ENCODE results near the gene METTL16. TPM values are rescaled to one million over a fixed set of nuclear protein-coding genes. Genes with fewer than 3 reads are reported as not detected.

Gene METTL16
- total and polyA plus RNA-seq, 2 experiments from 2014 or later = 40.1 to 80.8 TPM

- TF ChIP-seq REST (IDR thresholded peaks at IDR 0.05; ENCODE audit: unreplicated experiment) (no peak), ZNF114 (CRISPR knock-in tag; IDR thresholded peaks at IDR 0.05) (no peak), ETS1 (IDR thresholded peaks at IDR 0.05) (no peak)
These were observed 117.5 kb downstream of the METTL16 start (continued) for GRCh38 chr17:2393954-2394749.

- Mint-ChIP-seq H3K27ac (peak overlapping the region; percentile 87), H3K36me3 (ENCODE audit: low read depth) (peaks cover 11% of the 10 kb centered on the region; the same call in 1 of the 3 replicates), H3K27me3 (ENCODE audit: insufficient read depth, low read depth, poor library complexity) (peaks cover 37% of the 10 kb centered on the region), H3K4me1 (peaks cover 61% of the 10 kb centered on the region), H3K4me3 (peak overlapping the region; percentile 72), H3K9me3 (peaks cover 3% of the 10 kb centered on the region; the same call in 1 of the 3 replicates)
- peak overlapping the region; percentile 85 for H3K4me3 ChIP-seq
- no peaks in the 10 kb centered on the region for H3K27me3 ChIP-seq (ENCODE audit: insufficient read depth)
- no peaks in the 10 kb centered on the region for H3K36me3 ChIP-seq (ENCODE audit: insufficient read depth)
- H2AFZ ChIP-seq = peak overlapping the region; percentile 56; the same call in 1 of the 2 replicates
- ATAC-seq (peak; percentile 27), DNase-seq (ENCODE audit: low spot score) (peak; percentile 84)
- peaks cover 13% of the 10 kb centered on the region for H3F3A ChIP-seq (replicated peaks; ENCODE audit: low read depth)
- H3K9me2 ChIP-seq (ENCODE audit: insufficient read depth) = no peaks in the 10 kb centered on the region
- peak overlapping the region; percentile 96 for H3K4me2 ChIP-seq
- H4K20me1 ChIP-seq (replicated peaks; ENCODE audit: insufficient read depth) = no peaks in the 10 kb centered on the region; the same call in 1 of the 2 replicates
- H3K4me1 ChIP-seq (ENCODE audit: insufficient read depth) = peaks cover 29% of the 10 kb centered on the region
- peak overlapping the region; percentile 86 for H3K27ac ChIP-seq (ENCODE audit: low read depth)
- 0 out of 2 replicates have a peak, but pooled peaks have one; percentile 4 for TF ChIP-seq POLR2AphosphoS5 (IDR thresholded peaks at IDR 0.05; ENCODE audit: low read depth)
- TF ChIP-seq ZNF114 (CRISPR knock-in tag; IDR thresholded peaks at IDR 0.05) = no peak
- peak; percentile 79 for TF ChIP-seq CREB1 (CRISPR knock-in tag; IDR thresholded peaks at IDR 0.05; ENCODE audit: low read depth)
- no peak for TF ChIP-seq EZH2phosphoT487 (IDR thresholded peaks at IDR 0.05; ENCODE audit: unreplicated experiment)
- no peak for TF ChIP-seq NANOG (IDR thresholded peaks at IDR 0.05; ENCODE audit: borderline replicate concordance)
- peaks cover 50% of the 10 kb centered on the region for H3K79me2 ChIP-seq (replicated peaks; ENCODE audit: insufficient read depth)
These were observed 118.3 kb downstream of the METTL16 start for GRCh38 chr17:2393174-2393953.

All from GM23338 (cell line).